Neural progenitor cell (in vitro differentiated cells): ENCODE results near the gene CACNA1D.

Source experiments
- EZH2 ChIP-seq: fragments of 200-600 bp; sonication (generic); IDR thresholded peaks from 2 replicates; pipeline ENCODE4 v1.6.1; 2017; ENCODE audit warnings: antibody characterized with exemption, mild to moderate bottlenecking, moderate library complexity
- EZH2phosphoT487 ChIP-seq: fragments of 200-600 bp; sonication (generic); IDR thresholded peaks from 2 replicates; pipeline ENCODE4 v1.6.1; 2017; ENCODE audit warnings: antibody characterized with exemption
- TF ChIP-seq, protein P1 (sequence below): fragments of 200-600 bp; sonication (generic); IDR thresholded peaks from 2 replicates; pipeline ENCODE4 v1.5.1; 2017; ENCODE audit warnings: antibody characterized with exemption, mild to moderate bottlenecking

GRCh38 chr3:53511246-53511645, 16.8 kb downstream of the CACNA1D start:
- TF ChIP-seq, protein P1, sequence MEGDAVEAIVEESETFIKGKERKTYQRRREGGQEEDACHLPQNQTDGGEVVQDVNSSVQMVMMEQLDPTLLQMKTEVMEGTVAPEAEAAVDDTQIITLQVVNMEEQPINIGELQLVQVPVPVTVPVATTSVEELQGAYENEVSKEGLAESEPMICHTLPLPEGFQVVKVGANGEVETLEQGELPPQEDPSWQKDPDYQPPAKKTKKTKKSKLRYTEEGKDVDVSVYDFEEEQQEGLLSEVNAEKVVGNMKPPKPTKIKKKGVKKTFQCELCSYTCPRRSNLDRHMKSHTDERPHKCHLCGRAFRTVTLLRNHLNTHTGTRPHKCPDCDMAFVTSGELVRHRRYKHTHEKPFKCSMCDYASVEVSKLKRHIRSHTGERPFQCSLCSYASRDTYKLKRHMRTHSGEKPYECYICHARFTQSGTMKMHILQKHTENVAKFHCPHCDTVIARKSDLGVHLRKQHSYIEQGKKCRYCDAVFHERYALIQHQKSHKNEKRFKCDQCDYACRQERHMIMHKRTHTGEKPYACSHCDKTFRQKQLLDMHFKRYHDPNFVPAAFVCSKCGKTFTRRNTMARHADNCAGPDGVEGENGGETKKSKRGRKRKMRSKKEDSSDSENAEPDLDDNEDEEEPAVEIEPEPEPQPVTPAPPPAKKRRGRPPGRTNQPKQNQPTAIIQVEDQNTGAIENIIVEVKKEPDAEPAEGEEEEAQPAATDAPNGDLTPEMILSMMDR: no peak
- no peak for TF ChIP-seq EZH2phosphoT487
- TF ChIP-seq EZH2: no peak
